Lung (tissue), 12 donors: ENCODE measurements around the gene METTL4. TPM values are rescaled to one million over a fixed set of nuclear protein-coding genes. Genes with fewer than 3 reads are reported as not detected.
"Not testable (repeated sequence)": the region's sequence is repeated elsewhere in the genome, so short reads cannot be mapped to it uniquely, and the experiment has no call there.

Source experiments
- ATAC-seq: fragments of 200-7000 bp; cut with Tn5 transposase; one replicate; pipeline ENCODE4 v1.9.1; 2020; ENCODE audit warnings: moderate number of reproducible peaks; ENCODE audit not compliant: insufficient read depth, low FRiP score
- DNase-seq, 3 donors: peaks; one replicate each; pipeline ENCODE4 v3.0.0-alpha.2; 2013 to 2017
- H3K27ac ChIP-seq, 2 donors: one replicate each; pipeline ENCODE4 v1.5.1; 2013; ENCODE audit warnings: mild to moderate bottlenecking in 2 of 2, moderate library complexity in 2 of 2, control low read depth in 1 of 2, inconsistent platforms in 1 of 2, low read depth in 1 of 2, low read length in 1 of 2
- H3K27me3 ChIP-seq, 3 donors: one replicate each; pipeline ENCODE4 v1.5.1; 2013; ENCODE audit warnings: low read length in 2 of 3; ENCODE audit not compliant: control insufficient read depth in 3 of 3, insufficient read depth in 3 of 3
- H3K36me3 ChIP-seq, 4 donors: one replicate each; pipeline ENCODE4 v1.5.1; 2013; ENCODE audit warnings: low read length in 4 of 4, mild to moderate bottlenecking in 1 of 4, moderate library complexity in 1 of 4; ENCODE audit not compliant: control insufficient read depth in 4 of 4, insufficient read depth in 4 of 4
- H3K4me1 ChIP-seq, 5 donors: one replicate each; pipeline ENCODE4 v1.5.1; 2013; ENCODE audit warnings: low read length in 5 of 5, mild to moderate bottlenecking in 2 of 5, moderate library complexity in 1 of 5; ENCODE audit not compliant: control insufficient read depth in 5 of 5, insufficient read depth in 5 of 5
- H3K4me3 ChIP-seq: one replicate; pipeline ENCODE4 v1.5.1; 2013; ENCODE audit warnings: mild to moderate bottlenecking, control low read depth, moderate library complexity
- H3K9ac ChIP-seq, 2 donors: one replicate each; pipeline ENCODE4 v1.5.1; 2013; ENCODE audit warnings: low read length in 2 of 2, control low read depth in 1 of 2; ENCODE audit not compliant: insufficient read depth in 1 of 2
- H3K9me3 ChIP-seq, 4 donors: one replicate each; pipeline ENCODE4 v1.5.1; 2013; ENCODE audit warnings: low read length in 3 of 4, mild to moderate bottlenecking in 1 of 4, moderate library complexity in 1 of 4; ENCODE audit not compliant: control insufficient read depth in 4 of 4, insufficient read depth in 3 of 4
- WGBS, 2 donors: extraction: QIAGEN DNeasy Blood & Tissue Kit; methylation state at CpG; one replicate each; pipeline ENCODE4 v1.1.7; 2013; 5-methylcytosine and 5-hydroxymethylcytosine counted together
- polyA plus RNA-seq, 2 donors: library from polyadenylated mRNA; stranded (reverse); fragments of 200-250 nt; gene quantifications; one replicate each; pipeline ENCODE4 v1.2.1, GENCODE V29; 2013
- total RNA-seq, 2 donors: library from RNA; depleted of rRNA in 1 of 2; stranded (reverse); fragments of >200 nt in 1 of 2; gene quantifications; one replicate each; pipeline ENCODE4 v1.2.1, GENCODE V29; 2014 to 2021
- TF ChIP-seq, protein P1 (sequence below): IDR thresholded peaks from 2 replicates; pipeline ENCODE4 v1.5.1; 2012; ENCODE audit warnings: mild to moderate bottlenecking; ENCODE audit errors: control extremely low read depth, extremely low read depth
- donor health status: control.
- donor health status: control.
- donor health status: Bipolar disorder and iron deficiency.
- donor health status: healthy.
- donor health status: DM: yes; HTN: yes; CAD: no.

METTL4 gene
- total and polyA plus RNA-seq, 4 donors = 5.3 to 19.3 (median 8.1) TPM

DNA sequence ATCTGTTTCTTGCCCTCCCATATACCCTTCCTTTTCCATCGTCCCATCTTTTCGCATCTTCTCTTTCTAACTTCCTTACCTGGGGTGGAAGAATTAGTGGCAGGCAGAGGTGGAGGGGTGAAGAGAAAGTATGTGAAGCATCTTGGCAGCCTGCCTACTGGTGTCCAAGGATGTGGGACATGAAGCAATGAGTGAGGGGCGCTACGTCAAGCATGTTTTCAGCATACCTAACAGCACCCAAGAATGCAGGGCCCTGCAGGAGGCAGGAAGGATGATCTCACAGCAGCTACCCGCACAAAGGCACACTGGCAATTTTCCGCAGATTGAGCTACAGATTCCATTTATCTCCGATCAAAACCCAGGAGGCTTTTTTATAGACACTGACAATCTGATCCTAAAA is 42.2 kb downstream of the METTL4 start:
- H3K27me3 ChIP-seq = no peaks in the 10 kb centered on the region
- no peaks in the 10 kb centered on the region for H3K4me1 ChIP-seq
- H3K9me3 ChIP-seq = no peaks in the 10 kb centered on the region
- no peak overlapping the region for H3K9ac ChIP-seq
- 81 to 90% methylated on average over 7 of the region's 7 CpGs for WGBS, 2 donors
- ATAC-seq = no peak
- no peak overlapping the region for H3K4me3 ChIP-seq
- DNase-seq = no peak
- TF ChIP-seq, protein P1, sequence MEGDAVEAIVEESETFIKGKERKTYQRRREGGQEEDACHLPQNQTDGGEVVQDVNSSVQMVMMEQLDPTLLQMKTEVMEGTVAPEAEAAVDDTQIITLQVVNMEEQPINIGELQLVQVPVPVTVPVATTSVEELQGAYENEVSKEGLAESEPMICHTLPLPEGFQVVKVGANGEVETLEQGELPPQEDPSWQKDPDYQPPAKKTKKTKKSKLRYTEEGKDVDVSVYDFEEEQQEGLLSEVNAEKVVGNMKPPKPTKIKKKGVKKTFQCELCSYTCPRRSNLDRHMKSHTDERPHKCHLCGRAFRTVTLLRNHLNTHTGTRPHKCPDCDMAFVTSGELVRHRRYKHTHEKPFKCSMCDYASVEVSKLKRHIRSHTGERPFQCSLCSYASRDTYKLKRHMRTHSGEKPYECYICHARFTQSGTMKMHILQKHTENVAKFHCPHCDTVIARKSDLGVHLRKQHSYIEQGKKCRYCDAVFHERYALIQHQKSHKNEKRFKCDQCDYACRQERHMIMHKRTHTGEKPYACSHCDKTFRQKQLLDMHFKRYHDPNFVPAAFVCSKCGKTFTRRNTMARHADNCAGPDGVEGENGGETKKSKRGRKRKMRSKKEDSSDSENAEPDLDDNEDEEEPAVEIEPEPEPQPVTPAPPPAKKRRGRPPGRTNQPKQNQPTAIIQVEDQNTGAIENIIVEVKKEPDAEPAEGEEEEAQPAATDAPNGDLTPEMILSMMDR = no peak
- peaks cover 0 to 3% (median 0%) of the 10 kb centered on the region in 4 donors for H3K36me3 ChIP-seq
- H3K27ac ChIP-seq = no peak overlapping the region

DNA sequence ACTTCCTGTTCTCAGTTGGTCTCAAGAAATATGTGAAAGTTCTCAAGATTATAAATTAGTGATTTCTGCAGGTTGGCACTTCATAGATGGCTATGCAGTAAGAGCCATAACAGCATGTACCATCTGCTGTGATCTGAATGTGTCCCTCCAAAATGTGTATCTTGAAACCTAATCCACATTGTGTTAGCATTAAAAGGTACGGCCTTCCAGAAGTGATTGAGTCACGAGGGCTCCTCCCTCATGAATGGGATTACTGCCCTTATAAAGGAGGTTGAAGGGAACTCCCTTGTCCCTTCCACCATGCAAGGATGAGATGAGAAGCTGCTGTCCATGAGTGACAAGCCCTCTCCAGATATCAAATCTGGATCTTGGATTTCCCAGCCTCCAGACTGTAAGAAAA is 45.0 kb downstream of the METTL4 start:
- no peak for DNase-seq
- H3K4me3 ChIP-seq = no peak overlapping the region
- H3K9me3 ChIP-seq = no peaks in the 10 kb centered on the region
- ATAC-seq = no peak
- TF ChIP-seq, protein P1 = no peak
- H3K27me3 ChIP-seq = no peaks in the 10 kb centered on the region
- 70 to 93% methylated on average over 2 of the region's 2 CpGs for WGBS, 2 donors
- no peak overlapping the region for H3K27ac ChIP-seq
- H3K9ac ChIP-seq = no peak overlapping the region
- H3K4me1 ChIP-seq = no peaks in the 10 kb centered on the region
- no peaks in the 10 kb centered on the region for H3K36me3 ChIP-seq

DNA sequence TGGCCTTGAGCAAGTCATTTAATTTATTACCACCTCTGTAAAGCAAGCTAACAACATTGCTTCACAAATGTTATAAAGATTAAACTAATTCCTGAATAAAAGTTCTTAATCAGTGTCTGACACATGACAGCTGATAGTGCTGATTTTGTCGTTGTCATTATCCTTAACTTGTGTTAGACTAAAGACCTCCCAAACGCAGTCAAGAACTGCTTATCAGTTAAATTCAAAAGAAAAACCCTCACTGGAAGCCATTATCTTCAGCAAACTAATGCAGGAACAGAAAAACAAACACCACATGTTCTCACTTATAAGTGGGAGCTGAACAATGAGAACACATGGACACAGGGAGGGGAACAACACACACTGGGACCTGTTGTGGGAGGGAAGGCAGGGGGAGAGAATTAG is 46.5 kb downstream of the METTL4 start:
- not testable (repeated sequence) for H3K36me3 ChIP-seq, ATAC-seq, H3K9me3 ChIP-seq, H3K27me3 ChIP-seq, H3K9ac ChIP-seq, H3K4me3 ChIP-seq, H3K4me1 ChIP-seq, H3K27ac ChIP-seq, DNase-seq
- WGBS, 2 donors = 28 to 42% methylated on average over 2 of the region's 2 CpGs

DNA sequence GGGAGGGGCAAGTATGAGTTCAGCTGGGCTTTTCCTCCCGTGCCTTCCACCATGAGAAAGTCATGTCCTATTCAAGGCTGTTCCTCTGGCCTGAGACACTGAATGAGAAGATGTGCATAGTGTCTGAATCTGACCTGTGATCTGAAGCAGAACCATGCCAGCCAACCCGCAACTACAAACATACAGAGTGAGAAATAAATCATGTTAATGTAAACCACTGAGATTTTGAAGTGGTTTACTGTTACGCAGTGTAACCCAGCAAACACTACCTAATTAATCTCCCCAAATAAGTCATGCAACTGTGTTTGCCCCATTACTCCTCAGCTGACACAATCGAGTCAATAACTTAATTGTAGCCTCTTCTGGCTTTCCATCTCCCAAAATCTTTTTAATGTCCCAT is 49.2 kb downstream of the METTL4 start:
- TF ChIP-seq, protein P1 = no peak
- Histone ChIP-seq H3K4me3 (no peak overlapping the region), H3K4me1 (no peaks in the 10 kb centered on the region), H3K36me3 (no peaks in the 10 kb centered on the region), H3K9me3 (no peaks in the 10 kb centered on the region), H3K9ac (no peak overlapping the region), H3K27ac (no peak overlapping the region), H3K27me3 (no peaks in the 10 kb centered on the region)
- 83 to 87% methylated on average over 4 of the region's 4 CpGs for WGBS, 2 donors
- DNase-seq (no peak), ATAC-seq (no peak)
